Activated naive CD4-positive, alpha-beta T cell treated with anti-CD3 and anti-CD28 coated beads, Interleukin-2, amount 50 U/mL, for 16 hours (primary cell): ENCODE data around the gene TMEM181.

Experiments
- DNase-seq: peaks from one replicate; pipeline ENCODE4 v3.0.0-alpha.2; 2020

TMEM181 gene

GRCh38 chr6:158565482-158566040 is 5.7 kb downstream of the TMEM181 start:
- no peak for DNase-seq

GRCh38 chr6:158566207-158566818 is 6.4 kb downstream of the TMEM181 start:
- no peak for DNase-seq

- no peak for DNase-seq
Observed at GRCh38 chr6:158567152-158567551, 7.3 kb downstream of the TMEM181 start.

- no peak for DNase-seq
Observed at GRCh38 chr6:158567871-158568401, 8.0 kb downstream of the TMEM181 start.

- no peak for DNase-seq
Observed at GRCh38 chr6:158568549-158568948, 8.7 kb downstream of the TMEM181 start.

GRCh38 chr6:158569036-158569435 is 9.1 kb downstream of the TMEM181 start:
- no peak for DNase-seq

- DNase-seq, result no peak
Observed at GRCh38 chr6:158570681-158570962, 10.7 kb downstream of the TMEM181 start.

- no peak for DNase-seq
Observed at GRCh38 chr6:158571826-158572652, 12.1 kb downstream of the TMEM181 start.

GRCh38 chr6:158572653-158573541 is 13.0 kb downstream of the TMEM181 start:
- no peak for DNase-seq

- no peak for DNase-seq
Observed at GRCh38 chr6:158573542-158573931, 13.6 kb downstream of the TMEM181 start.

GRCh38 chr6:158574800-158575199 is 14.9 kb downstream of the TMEM181 start:
- DNase-seq, result no peak

- DNase-seq, result no peak
Observed at GRCh38 chr6:158575550-158575949, 15.7 kb downstream of the TMEM181 start.

- no peak for DNase-seq
Observed at GRCh38 chr6:158584236-158584651, 24.4 kb downstream of the TMEM181 start.

- no peak for DNase-seq
Observed at GRCh38 chr6:158586652-158587051, 26.8 kb downstream of the TMEM181 start.

- no peak for DNase-seq
Observed at GRCh38 chr6:158589366-158589765, 29.5 kb downstream of the TMEM181 start.

GRCh38 chr6:158591134-158591809 is 31.4 kb downstream of the TMEM181 start:
- DNase-seq, result no peak

GRCh38 chr6:158591810-158592209 is 31.9 kb downstream of the TMEM181 start:
- no peak for DNase-seq

- DNase-seq, result no peak
Observed at GRCh38 chr6:158593670-158594069, 33.8 kb downstream of the TMEM181 start.

GRCh38 chr6:158595223-158595622 is 35.3 kb downstream of the TMEM181 start:
- DNase-seq, result no peak

- no peak for DNase-seq
Observed at GRCh38 chr6:158596861-158597260, 37.0 kb downstream of the TMEM181 start.

- DNase-seq, result no peak
Observed at GRCh38 chr6:158597565-158597964, 37.7 kb downstream of the TMEM181 start.

GRCh38 chr6:158599635-158600034 is 39.7 kb downstream of the TMEM181 start:
- DNase-seq, result no peak
